A549 (cell line): ENCODE results near the gene CAMTA1. TPM values are rescaled to one million over a fixed set of nuclear protein-coding genes. Genes with fewer than 3 reads are reported as not detected.

Experiments
- ATAC-seq, 2 experiments: fragments of 200-7000 bp in 1 of 2; fragments of >200 bp in 1 of 2; cut with Nextera tagmentation in 1 of 2; cut with Tn5 transposase in 1 of 2; 3 replicates each; pipeline versions ENCODE4 v1.8.0 to v1.9.1; 2018 to 2020; ENCODE audit warnings: mild to moderate bottlenecking in 1 of 2, moderate library complexity in 1 of 2
- CTCF ChIA-PET: fragments of 300-600 bp; sonication (Branson Sonifier 250); formaldehyde crosslinking; extraction: SDS; loops from one replicate; lab custom pipeline; 2021; ENCODE audit warnings: antibody characterized with exemption, inconsistent platforms; lab: Yijun Ruan, JAX
- POLR2A ChIA-PET: fragments of 350-600 bp; formaldehyde crosslinking; extraction: SDS; loops from one replicate; lab custom pipeline; 2021; ENCODE audit warnings: antibody characterized with exemption, inconsistent platforms; lab: Yijun Ruan, JAX
- DNase-seq, 2 experiments: peaks; one replicate each; pipeline versions ENCODE4 v3.0.0 to v3.0.0-alpha.2; 2011 to 2016; ENCODE audit warnings: low read depth in 1 of 2, low spot score in 1 of 2
- FAIRE-seq: peaks from 2 replicates; lab custom pipeline; 2011; peaks lifted over from hg19 to GRCh38; lab: Jason Lieb, UNC
- H3K27ac ChIP-seq, 2 experiments: fragments of >200 bp; sonication (Bioruptor Twin); formaldehyde crosslinking; 3 replicates each; pipeline ENCODE4 v1.5.1; 2016 to 2017
- H3K4me1 ChIP-seq: fragments of >200 bp; sonication (Bioruptor Twin); formaldehyde crosslinking; 3 replicates; pipeline ENCODE4 v1.6.1; 2016
- H3K4me2 ChIP-seq: fragments of >200 bp; sonication (Bioruptor Twin); formaldehyde crosslinking; 3 replicates; pipeline ENCODE4 v1.6.1; 2016
- H3K4me3 ChIP-seq: fragments of >200 bp; sonication (Bioruptor Twin); formaldehyde crosslinking; 3 replicates; pipeline ENCODE4 v1.5.1; 2016
- H3K9me3 ChIP-seq: fragments of >200 bp; sonication (Bioruptor Twin); formaldehyde crosslinking; 3 replicates; pipeline ENCODE4 v1.6.1; 2016
- CBX2 ChIP-seq: fragments of 200-600 bp; sonication (generic); IDR thresholded peaks from 2 replicates; pipeline ENCODE4 v1.6.1; 2016; ENCODE audit warnings: low read depth, mild to moderate bottlenecking, borderline replicate concordance
- CBX8 ChIP-seq: fragments of 200-600 bp; sonication (generic); IDR thresholded peaks from 2 replicates; pipeline ENCODE4 v1.6.1; 2016
- EHF ChIP-seq: fragments of 250-450 bp; sonication (Bioruptor Pico); IDR thresholded peaks from 2 replicates; pipeline ENCODE4 v1.5.0; 2020; ENCODE audit warnings: mild to moderate bottlenecking
- EP300 ChIP-seq, 2 experiments: fragments of >200 bp; sonication (Bioruptor Twin); formaldehyde crosslinking; IDR thresholded peaks; 2 replicates in 1 of 2; 3 replicates in 1 of 2; pipeline ENCODE4 v1.6.1; 2016 to 2017
- ESRRA ChIP-seq: fragments of 150-350 bp; IDR thresholded peaks from 2 replicates; pipeline ENCODE4 v1.6.1; 2014; ENCODE audit warnings: mild to moderate bottlenecking, low read length, borderline replicate concordance
- FOSB ChIP-seq: fragments of 250-450 bp; sonication (Bioruptor Pico); IDR thresholded peaks from 2 replicates; pipeline ENCODE4 v1.5.0; 2020; ENCODE audit warnings: mild to moderate bottlenecking, moderate library complexity
- FOSL2 ChIP-seq, 2 experiments: fragments of 450-650 bp in 1 of 2; fragments of >200 bp in 1 of 2; sonication (Bioruptor Twin) in 1 of 2; formaldehyde crosslinking; IDR thresholded peaks; 2 replicates each; pipeline versions ENCODE4 v1.5.0 to v1.6.1; 2016 to 2020; ENCODE audit warnings: mild to moderate bottlenecking in 1 of 2, moderate library complexity in 1 of 2
- GATA3 ChIP-seq: IDR thresholded peaks from 2 replicates; pipeline ENCODE4 v1.6.1; 2012; ENCODE audit warnings: borderline replicate concordance
- HOXB13 ChIP-seq: fragments of 250-450 bp; sonication (Bioruptor Pico); IDR thresholded peaks from 2 replicates; pipeline ENCODE4 v1.5.0; 2020; ENCODE audit warnings: low read depth, mild to moderate bottlenecking, moderate library complexity
- JUN ChIP-seq, 2 experiments: fragments of >200 bp; sonication (Bioruptor Twin); formaldehyde crosslinking; IDR thresholded peaks; 2 replicates in 1 of 2; 3 replicates in 1 of 2; pipeline ENCODE4 v1.6.1; 2016 to 2017
- MAZ ChIP-seq: fragments of 150-350 bp; IDR thresholded peaks from 2 replicates; pipeline ENCODE4 v1.6.1; 2014; ENCODE audit warnings: antibody characterized with exemption, low read depth, low read length, borderline replicate concordance
- MYC ChIP-seq: IDR thresholded peaks from 2 replicates; pipeline ENCODE4 v1.6.1; 2012; ENCODE audit warnings: mild to moderate bottlenecking, inconsistent platforms, low read length, improper control_type of control experiment, borderline replicate concordance
- NFE2L2 ChIP-seq: fragments of 150-350 bp; conservative IDR thresholded peaks from 2 replicates; pipeline ENCODE4 v1.6.1; 2014; ENCODE audit warnings: low read length
- NR3C1 ChIP-seq: fragments of >200 bp; sonication (Bioruptor Twin); formaldehyde crosslinking; IDR thresholded peaks from 3 replicates; pipeline ENCODE4 v1.6.1; 2017
- PHF8 ChIP-seq: fragments of 200-600 bp; sonication (generic); IDR thresholded peaks from 2 replicates; pipeline ENCODE4 v1.6.1; 2016; ENCODE audit warnings: low read depth, mild to moderate bottlenecking, antibody characterized with exemption, moderate library complexity, borderline replicate concordance
- POLR2AphosphoS2 ChIP-seq: conservative IDR thresholded peaks from 2 replicates; pipeline ENCODE4 v1.6.1; 2012; ENCODE audit warnings: low read length, improper control_type of control experiment, inconsistent platforms
- RAD21 ChIP-seq, 2 experiments: fragments of >200 bp in 1 of 2; sonication (Bioruptor Twin) in 1 of 2; formaldehyde crosslinking in 1 of 2; IDR thresholded peaks in 1 of 2; conservative IDR thresholded peaks in 1 of 2; 2 replicates in 1 of 2; 3 replicates in 1 of 2; pipeline ENCODE4 v1.6.1; 2012 to 2018; ENCODE audit warnings: inconsistent platforms in 1 of 2
- RARB ChIP-seq: fragments of 250-450 bp; sonication (Bioruptor Pico); IDR thresholded peaks from 2 replicates; pipeline ENCODE4 v1.8.0; 2021; ENCODE audit warnings: mild to moderate bottlenecking, moderate library complexity
- TP53 ChIP-seq: fragments of 250-450 bp; sonication (Bioruptor Pico); IDR thresholded peaks from 2 replicates; pipeline ENCODE4 v1.5.0; 2021; ENCODE audit warnings: mild to moderate bottlenecking, moderate library complexity
- ZC3H11A ChIP-seq: fragments of 450-650 bp; IDR thresholded peaks from 2 replicates; pipeline ENCODE4 v1.6.1; 2014; ENCODE audit warnings: antibody characterized with exemption, mild to moderate bottlenecking
- ZFP36 ChIP-seq: fragments of 450-650 bp; IDR thresholded peaks from 2 replicates; pipeline ENCODE4 v1.6.1; 2014; ENCODE audit warnings: borderline replicate concordance; ENCODE audit not compliant: partially characterized antibody
- ZNF302 ChIP-seq: fragments of 250-450 bp; sonication (Bioruptor Pico); IDR thresholded peaks from 2 replicates; pipeline ENCODE4 v1.9.0; 2021; ENCODE audit warnings: inconsistent platforms, mild to moderate bottlenecking, moderate library complexity
- WGBS: methylation state at CpG from one replicate; pipeline ENCODE4 v1.1.6; 2017; ENCODE audit errors: missing lambda C conversion rate; 5-methylcytosine and 5-hydroxymethylcytosine counted together
- polyA plus RNA-seq, 4 experiments: library from polyadenylated mRNA; depleted of rRNA in 3 of 4; stranded (reverse); fragments of >200 nt; fragmentation: RNase III in 1 of 4; extraction: RNeasy Plus Mini Kit Qiagen cat#74134 plus additional on column Dnase treatment in 1 of 4; gene quantifications; 2 replicates in 3 of 4; 3 replicates in 1 of 4; pipeline ENCODE4 v1.2.3, GENCODE V29; 2011 to 2017
- TF ChIP-seq, protein P1 (sequence below): fragments of >200 bp; sonication (Bioruptor Twin); formaldehyde crosslinking; IDR thresholded peaks from 3 replicates; pipeline ENCODE4 v1.5.1; 2016
- TF ChIP-seq, protein P2 (sequence below): fragments of 450-650 bp; IDR thresholded peaks from 2 replicates; pipeline ENCODE4 v1.6.1; 2014; ENCODE audit warnings: antibody characterized with exemption
- TF ChIP-seq, protein P3 (sequence below): IDR thresholded peaks from 2 replicates; pipeline ENCODE4 v1.6.1; 2012; ENCODE audit warnings: low read depth, borderline replicate concordance

The CAMTA1 gene
- polyA plus RNA-seq, 2 of the 4 experiments (the other 2 are of a cell fraction), result 58.8 to 75.0 TPM

DNA sequence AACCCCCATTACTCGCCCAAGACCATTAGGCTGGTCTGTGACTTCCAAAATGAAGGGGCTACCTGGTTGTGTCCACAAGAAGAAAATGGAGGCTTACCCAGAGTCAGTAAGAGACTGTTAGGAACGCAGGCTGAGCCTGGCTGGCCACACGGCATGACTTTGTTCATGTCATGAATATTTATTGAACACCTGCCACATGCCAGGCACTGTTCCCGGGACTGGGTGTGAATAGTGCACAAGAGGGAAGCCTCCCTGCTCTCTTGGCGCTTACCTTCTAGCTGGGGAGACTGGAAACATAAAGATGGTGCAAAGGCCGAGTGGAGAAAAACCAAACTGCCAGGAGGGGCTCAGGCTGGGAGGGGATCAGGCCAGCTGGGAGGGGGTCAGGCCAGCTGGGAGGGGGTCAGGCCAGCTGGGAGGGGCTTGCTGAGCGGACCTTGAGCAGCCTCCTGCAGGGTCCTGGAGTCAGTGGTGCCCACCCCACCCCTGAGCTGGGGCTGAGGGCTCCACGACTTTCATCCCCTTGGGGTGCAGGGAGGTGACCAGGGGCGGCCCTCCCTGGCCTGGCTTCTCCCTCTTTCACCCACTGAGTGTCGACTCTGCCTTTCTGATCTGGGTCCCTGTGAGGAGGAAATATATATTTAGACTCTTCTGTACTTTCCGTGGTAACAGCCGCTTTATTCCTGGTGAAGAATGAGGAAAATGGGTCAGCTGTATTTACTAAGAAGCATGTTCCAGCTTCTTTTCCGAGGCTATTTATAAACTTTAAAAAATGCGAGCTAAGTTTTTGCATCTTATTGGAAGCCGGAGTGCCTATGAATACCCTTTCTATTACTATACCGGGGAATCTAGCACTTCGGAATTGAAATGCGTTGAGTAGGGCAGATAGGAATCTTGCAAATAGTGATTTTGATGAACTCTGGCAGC is 139.0 kb downstream of the CAMTA1 start:
- ChIA-PET CTCF (no interaction called here), POLR2A (no interaction called here)
- no peak overlapping the region for H3K4me3 ChIP-seq
- 84% methylated on average over 14 of the region's 18 CpGs for WGBS
- no peak for DNase-seq
- FAIRE-seq, result no peak
- H3K9me3 ChIP-seq, result no peaks in the 10 kb centered on the region
- no peaks in the 10 kb centered on the region for H3K4me1 ChIP-seq
- TF ChIP-seq ZC3H11A (no peak), NR3C1 (no peak)
- TF ChIP-seq, all 56 proteins: peak for 0
- no peak for ATAC-seq
- Histone ChIP-seq H3K27ac (no peak overlapping the region), H3K4me2 (no peak overlapping the region)

DNA sequence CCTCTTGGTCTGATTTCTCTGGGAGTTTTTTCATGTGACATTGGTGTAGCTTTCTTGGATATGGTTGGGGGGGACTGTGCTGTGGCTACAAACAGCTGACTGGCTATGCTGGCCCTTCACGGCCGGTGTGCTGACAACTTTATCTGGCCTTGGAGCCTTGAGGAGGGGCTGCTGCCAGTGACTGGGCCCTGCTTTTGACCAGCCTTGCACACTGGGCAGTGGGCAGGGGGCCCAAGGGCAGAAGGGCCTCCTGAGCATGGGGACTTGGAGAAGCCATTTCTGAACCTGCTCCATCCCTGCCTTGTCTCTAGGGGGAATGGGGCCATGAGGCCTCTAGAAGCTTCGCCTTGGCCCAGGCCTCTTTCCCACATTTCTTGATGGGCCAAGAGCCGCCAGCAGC is 139.6 kb downstream of the CAMTA1 start:
- FAIRE-seq (no peak), ATAC-seq (no peak; a peak in 1 of 6 replicates), DNase-seq (no peak)
- no peak overlapping the region for H3K27ac ChIP-seq
- no peak overlapping the region for H3K4me2 ChIP-seq
- no peaks in the 10 kb centered on the region for H3K4me1 ChIP-seq
- 75% methylated on average over 2 of the region's 4 CpGs for WGBS
- POLR2A ChIA-PET, result no interaction called here
- no peak overlapping the region for H3K4me3 ChIP-seq
- CTCF ChIA-PET, result no interaction called here
- H3K9me3 ChIP-seq, result no peaks in the 10 kb centered on the region
- TF ChIP-seq CBX2, result no peak
- TF ChIP-seq RAD21 (conservative IDR thresholded peaks at IDR 0.05 in 1 of 2, IDR thresholded peaks at IDR 0.05 in 1 of 2), result no peak
- TF ChIP-seq GATA3, result no peak
- no peak for TF ChIP-seq EP300 (IDR thresholded peaks at IDR 0.05)
- TF ChIP-seq ZNF302, result no peak
- TF ChIP-seq, protein P1, sequence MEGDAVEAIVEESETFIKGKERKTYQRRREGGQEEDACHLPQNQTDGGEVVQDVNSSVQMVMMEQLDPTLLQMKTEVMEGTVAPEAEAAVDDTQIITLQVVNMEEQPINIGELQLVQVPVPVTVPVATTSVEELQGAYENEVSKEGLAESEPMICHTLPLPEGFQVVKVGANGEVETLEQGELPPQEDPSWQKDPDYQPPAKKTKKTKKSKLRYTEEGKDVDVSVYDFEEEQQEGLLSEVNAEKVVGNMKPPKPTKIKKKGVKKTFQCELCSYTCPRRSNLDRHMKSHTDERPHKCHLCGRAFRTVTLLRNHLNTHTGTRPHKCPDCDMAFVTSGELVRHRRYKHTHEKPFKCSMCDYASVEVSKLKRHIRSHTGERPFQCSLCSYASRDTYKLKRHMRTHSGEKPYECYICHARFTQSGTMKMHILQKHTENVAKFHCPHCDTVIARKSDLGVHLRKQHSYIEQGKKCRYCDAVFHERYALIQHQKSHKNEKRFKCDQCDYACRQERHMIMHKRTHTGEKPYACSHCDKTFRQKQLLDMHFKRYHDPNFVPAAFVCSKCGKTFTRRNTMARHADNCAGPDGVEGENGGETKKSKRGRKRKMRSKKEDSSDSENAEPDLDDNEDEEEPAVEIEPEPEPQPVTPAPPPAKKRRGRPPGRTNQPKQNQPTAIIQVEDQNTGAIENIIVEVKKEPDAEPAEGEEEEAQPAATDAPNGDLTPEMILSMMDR, result no peak
- TF ChIP-seq, protein P2, sequence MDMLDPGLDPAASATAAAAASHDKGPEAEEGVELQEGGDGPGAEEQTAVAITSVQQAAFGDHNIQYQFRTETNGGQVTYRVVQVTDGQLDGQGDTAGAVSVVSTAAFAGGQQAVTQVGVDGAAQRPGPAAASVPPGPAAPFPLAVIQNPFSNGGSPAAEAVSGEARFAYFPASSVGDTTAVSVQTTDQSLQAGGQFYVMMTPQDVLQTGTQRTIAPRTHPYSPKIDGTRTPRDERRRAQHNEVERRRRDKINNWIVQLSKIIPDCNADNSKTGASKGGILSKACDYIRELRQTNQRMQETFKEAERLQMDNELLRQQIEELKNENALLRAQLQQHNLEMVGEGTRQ, result no peak
- no peak for TF ChIP-seq FOSL2 (IDR thresholded peaks at IDR 0.05)
- no peak for TF ChIP-seq FOSL2 (CRISPR knock-in tag; IDR thresholded peaks at IDR 0.05)
- TF ChIP-seq MAZ, result no peak
- no peak for TF ChIP-seq HOXB13
- no peak for TF ChIP-seq FOSB (CRISPR knock-in tag)
- TF ChIP-seq NFE2L2, result no peak
- no peak for TF ChIP-seq ZFP36
- no peak for TF ChIP-seq POLR2AphosphoS2

DNA sequence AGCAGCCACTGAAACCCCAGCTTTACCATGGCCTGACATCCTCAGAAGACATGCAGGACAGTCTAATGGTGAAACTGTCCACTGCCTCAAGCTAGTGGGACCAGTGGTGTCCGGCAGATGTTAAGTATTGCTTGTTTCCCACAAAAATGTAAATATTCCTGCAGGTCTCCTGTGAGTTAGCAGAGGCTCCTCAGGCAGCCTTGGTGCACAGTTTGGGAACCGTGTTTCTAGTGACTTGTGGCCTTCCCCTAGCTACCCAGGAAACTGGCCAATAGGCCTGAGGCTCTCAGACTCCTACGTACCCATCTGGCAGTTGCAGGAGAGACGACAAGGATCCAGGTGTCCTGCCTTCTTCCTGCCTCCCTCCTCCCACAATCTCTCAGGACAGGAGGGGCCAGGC is 142.4 kb downstream of the CAMTA1 start:
- Histone ChIP-seq H3K9me3 (no peaks in the 10 kb centered on the region), H3K27ac (no peak overlapping the region), H3K4me3 (no peak overlapping the region), H3K4me2 (no peak overlapping the region), H3K4me1 (no peaks in the 10 kb centered on the region)
- DNase-seq (no peak), FAIRE-seq (no peak), ATAC-seq (no peak)
- ChIA-PET POLR2A (no interaction called here), CTCF (interaction anchor here (1.4 kb wide), 1 partner anchor 38 kb away, joined by 3 read pairs; no protein-coding TSS in a partner anchor)
- TF ChIP-seq TP53 (CRISPR knock-in tag), result no peak
- no peak for TF ChIP-seq GATA3
- no peak for TF ChIP-seq ZC3H11A
- no peak for TF ChIP-seq PHF8
- no peak for TF ChIP-seq EHF
- no peak for TF ChIP-seq JUN (IDR thresholded peaks at IDR 0.05)
- TF ChIP-seq RARB (CRISPR knock-in tag), result no peak
- TF ChIP-seq MYC, result no peak
- no peak for TF ChIP-seq POLR2AphosphoS2
- TF ChIP-seq, protein P3, sequence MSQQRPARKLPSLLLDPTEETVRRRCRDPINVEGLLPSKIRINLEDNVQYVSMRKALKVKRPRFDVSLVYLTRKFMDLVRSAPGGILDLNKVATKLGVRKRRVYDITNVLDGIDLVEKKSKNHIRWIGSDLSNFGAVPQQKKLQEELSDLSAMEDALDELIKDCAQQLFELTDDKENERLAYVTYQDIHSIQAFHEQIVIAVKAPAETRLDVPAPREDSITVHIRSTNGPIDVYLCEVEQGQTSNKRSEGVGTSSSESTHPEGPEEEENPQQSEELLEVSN, result no peak
- TF ChIP-seq ESRRA, result no peak
- no peak for TF ChIP-seq CBX8
- TF ChIP-seq NR3C1, result no peak
- no peak for TF ChIP-seq HOXB13
- 69% methylated on average over 3 of the region's 4 CpGs for WGBS
